GM12891 (cell line): Measurements from ENCODE around the gene RAB38.

Experiments used
- DNase-seq: peaks from one replicate; pipeline ENCODE4 v3.0.0; 2011; ENCODE audit warnings: low spot score; ENCODE audit not compliant: insufficient read length
- FAIRE-seq: peaks from 2 replicates; lab custom pipeline; 2011; peaks lifted over from hg19 to GRCh38; lab: Jason Lieb, UNC
- PAX5 ChIP-seq: IDR thresholded peaks from 2 replicates; pipeline ENCODE4 v1.6.1; 2011; ENCODE audit warnings: low read length, moderate library complexity, mild to moderate bottlenecking; ENCODE audit not compliant: insufficient read depth, severe bottlenecking
- POLR2A ChIP-seq: IDR thresholded peaks from 2 replicates; pipeline ENCODE4 v1.6.1; 2011; ENCODE audit warnings: low read depth, low read length, control low read depth
- POLR2AphosphoS5 ChIP-seq: IDR thresholded peaks from 2 replicates; pipeline ENCODE4 v1.6.1; 2011; ENCODE audit warnings: low read depth, low read length, control low read depth
- POU2F2 ChIP-seq: IDR thresholded peaks from 2 replicates; pipeline ENCODE4 v1.6.1; 2011; ENCODE audit warnings: low read depth, mild to moderate bottlenecking, control low read depth, low read length, moderate library complexity
- SPI1 ChIP-seq: IDR thresholded peaks from 2 replicates; pipeline ENCODE4 v1.6.1; 2011; ENCODE audit warnings: low read depth, low read length, control low read depth
- TAF1 ChIP-seq: IDR thresholded peaks from 2 replicates; pipeline ENCODE4 v1.6.1; 2011; ENCODE audit warnings: low read depth, low read length, control low read depth

The RAB38 gene

DNA sequence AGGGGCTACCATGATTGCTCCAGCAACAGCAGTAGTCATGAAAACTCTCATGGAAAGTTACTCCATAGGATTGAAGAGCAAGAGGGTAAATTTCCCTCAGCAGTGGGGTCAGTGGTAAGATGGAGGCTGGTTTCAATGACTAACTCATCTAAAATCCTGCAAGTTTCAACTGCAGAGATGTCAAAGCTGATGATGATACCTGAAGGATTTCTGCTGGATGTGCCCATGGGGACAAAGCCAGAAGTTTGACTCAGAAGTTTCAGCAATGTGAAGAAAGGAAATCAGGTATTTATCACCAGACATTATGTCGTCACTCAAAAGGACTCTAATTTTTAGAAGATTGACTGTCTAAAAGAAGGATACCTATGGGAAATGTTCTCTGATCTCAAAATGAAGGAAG, 29.1 kb downstream of the RAB38 start:
- no peak for TF ChIP-seq PAX5
- no peak for TF ChIP-seq POLR2AphosphoS5
- TF ChIP-seq POU2F2 = no peak
- TF ChIP-seq SPI1 = no peak
- TF ChIP-seq POLR2A = no peak
- no peak for DNase-seq
- no peak for FAIRE-seq

DNA sequence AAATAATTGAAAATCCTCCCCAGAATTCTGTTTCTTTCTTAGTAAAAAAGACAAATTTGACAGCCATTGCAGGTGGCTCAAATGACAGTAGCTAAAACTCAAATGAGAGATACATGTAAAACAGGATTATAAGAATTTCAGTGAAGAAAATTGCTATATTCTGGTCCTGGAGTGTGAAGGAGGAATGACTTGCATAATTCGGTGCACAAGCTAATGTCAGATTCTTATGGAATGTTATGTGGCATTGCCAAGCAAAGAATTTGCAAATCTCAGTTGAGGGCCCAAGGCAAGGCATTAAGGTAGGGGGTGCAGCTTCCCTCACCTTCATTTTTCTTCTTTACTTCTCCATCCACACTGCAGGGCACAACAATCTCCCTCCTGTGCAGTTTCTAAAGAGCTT, 35.4 kb downstream of the RAB38 start:
- FAIRE-seq (no peak), DNase-seq (no peak)
- no peak for TF ChIP-seq POLR2A
- no peak for TF ChIP-seq POU2F2
- TF ChIP-seq SPI1 = no peak
- TF ChIP-seq POLR2AphosphoS5 = no peak
- TF ChIP-seq PAX5 = no peak
- no peak for TF ChIP-seq TAF1

DNA sequence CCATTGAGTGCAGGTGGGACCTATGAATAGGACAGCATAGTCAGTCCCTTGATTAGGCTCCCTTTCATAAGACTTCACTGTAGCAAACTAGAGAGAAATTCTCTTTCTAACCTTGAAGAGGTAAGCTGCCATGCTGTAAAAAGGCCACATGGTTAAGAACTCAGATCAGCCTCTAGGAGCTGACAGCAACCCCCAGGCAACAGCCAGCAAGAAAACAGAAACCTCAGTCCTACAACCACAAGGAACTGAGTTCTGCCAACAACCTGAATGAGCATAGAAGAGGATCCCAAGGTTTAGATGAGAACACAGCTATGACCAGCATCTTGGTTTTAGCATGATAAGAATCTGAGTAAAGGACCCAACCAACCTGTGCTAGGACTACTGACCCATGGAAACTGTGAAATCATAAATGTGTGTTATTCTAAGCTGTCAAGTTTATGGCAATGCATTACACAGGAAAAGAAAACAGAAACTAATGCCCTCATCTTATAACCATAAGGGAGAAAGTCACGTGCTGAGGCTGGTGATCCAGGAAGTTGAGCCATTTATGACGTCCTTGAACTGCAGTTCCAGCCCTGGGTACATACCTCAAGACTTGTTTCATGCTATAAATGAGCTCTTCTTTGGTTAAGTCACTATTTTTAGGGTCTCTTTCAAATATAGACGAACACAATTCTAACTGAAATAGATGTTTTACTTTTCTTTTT, 43.3 kb downstream of the RAB38 start:
- DNase-seq (no peak), FAIRE-seq (peak; percentile 31)
- TF ChIP-seq POLR2AphosphoS5 = no peak
- TF ChIP-seq TAF1 = no peak
- no peak for TF ChIP-seq PAX5
- TF ChIP-seq POU2F2 = no peak
- TF ChIP-seq SPI1 = no peak
- no peak for TF ChIP-seq POLR2A

DNA sequence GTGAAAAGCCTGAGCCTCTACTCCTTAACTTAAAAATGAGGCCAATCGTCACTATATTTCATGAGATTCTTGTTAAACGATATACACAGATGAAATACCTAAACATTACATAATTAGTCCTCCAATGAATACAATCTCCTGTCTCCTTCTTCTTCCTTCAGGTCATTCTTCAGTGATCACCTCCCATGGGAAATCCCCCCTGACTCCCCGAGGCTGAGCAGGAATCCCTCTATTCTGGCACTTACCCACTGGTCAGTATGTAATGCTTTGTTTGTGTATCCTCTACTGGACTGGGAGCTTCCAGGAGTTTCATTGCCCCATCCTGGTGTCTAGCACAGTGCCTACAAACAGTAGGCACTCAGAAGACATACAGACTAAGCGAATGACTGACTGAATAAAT, 52.3 kb downstream of the RAB38 start:
- no peak for DNase-seq
- no peak for FAIRE-seq
- TF ChIP-seq POLR2A (no peak), SPI1 (no peak), POLR2AphosphoS5 (no peak), PAX5 (no peak), TAF1 (no peak), POU2F2 (no peak)

DNA sequence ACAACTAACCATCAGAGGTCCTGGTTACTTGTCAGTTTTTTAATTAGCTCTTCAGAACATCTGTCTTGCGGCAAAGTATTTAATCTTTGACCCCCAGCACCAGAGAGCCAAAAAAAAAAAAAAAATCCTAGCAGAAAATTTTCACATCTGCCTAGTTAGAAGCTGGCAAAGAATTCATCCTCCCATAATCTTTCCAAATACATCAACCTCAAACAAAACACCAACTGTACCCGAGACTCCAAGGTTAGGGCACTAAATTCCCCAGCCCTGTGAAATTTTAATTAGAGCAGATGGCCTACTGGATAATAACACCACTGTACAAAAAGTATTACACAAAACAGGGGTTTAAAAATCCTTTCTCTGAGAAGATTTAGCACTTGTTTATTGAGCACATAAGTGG, 55.7 kb downstream of the RAB38 start:
- no peak for FAIRE-seq
- TF ChIP-seq POU2F2 (no peak), SPI1 (no peak), TAF1 (no peak)
- DNase-seq = no peak

DNA sequence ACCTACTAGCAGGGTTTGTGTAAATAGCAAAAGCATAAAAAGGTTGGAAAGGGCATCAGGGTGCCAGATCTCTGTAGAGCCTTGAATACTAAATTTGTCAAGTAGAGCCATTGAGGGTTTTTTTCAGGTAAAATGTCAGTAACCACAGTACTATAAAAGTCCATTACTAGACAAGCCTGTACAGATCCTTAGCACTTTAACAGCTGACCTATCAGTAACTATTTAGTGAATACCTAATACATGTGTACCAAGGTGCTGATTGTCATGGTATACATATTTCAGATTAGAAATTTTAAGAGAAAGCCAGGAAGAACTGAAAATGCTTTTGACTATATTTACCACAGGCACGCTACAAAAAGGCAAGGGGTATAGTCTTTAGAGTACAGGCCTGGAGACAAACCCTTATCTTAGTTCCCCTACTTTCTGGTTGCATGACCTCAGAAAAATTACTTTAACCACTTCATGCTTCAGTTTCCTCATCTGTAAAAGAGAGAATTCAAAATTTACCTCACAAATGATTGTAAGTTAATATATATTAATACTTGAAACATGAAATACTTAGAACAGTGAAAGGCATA, 57.9 kb downstream of the RAB38 start:
- FAIRE-seq (no peak), DNase-seq (no peak)
- TF ChIP-seq TAF1 = no peak
- TF ChIP-seq POLR2A = no peak
- no peak for TF ChIP-seq PAX5
- TF ChIP-seq POU2F2 = no peak
- no peak for TF ChIP-seq POLR2AphosphoS5
- peak; percentile 21; the same call in 1 of the 2 replicates for TF ChIP-seq SPI1

DNA sequence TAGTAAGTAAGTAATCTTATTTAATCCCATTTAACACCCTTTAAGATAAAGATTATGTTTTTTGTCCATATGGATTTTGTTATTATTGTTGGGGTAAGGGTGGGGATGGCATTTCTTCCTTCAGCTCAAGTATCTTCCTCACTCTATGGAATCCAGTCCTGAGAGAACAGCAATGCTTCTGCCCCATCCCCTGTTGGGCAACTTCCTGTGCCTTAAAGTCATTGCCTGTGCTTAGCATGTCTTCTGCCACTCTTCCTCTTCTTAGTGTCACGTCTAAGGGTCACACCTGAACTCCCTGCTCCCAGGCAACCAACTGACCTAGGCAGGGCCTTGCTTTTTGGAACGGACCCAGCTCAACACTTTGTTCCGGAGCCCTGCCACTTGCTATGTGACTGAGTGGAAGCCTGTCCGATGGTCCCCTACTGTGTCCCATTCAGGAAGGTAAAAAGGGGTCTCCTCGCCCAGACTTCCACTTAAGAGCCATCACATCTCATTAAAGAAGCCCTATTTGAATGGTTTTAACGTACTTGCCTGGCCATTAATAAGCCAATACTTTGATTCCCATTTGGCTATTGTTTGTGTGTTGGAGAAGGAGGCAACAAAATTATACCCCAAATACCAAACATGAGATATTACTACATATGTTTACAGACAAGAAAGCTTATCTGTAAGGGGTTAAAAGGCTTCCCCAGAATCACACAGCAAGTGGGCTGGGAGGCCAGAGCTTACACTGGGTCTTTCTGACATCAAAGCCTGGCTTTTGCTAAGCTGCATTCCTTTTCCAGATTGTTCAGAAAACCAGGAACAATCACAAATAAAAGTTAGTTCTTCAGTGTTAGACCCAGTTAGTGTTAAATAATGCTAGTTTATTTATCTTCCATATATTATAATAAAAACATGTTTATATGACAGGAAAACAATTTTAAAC, 59.2 kb downstream of the RAB38 start:
- TF ChIP-seq POU2F2 (no peak), SPI1 (no peak), PAX5 (no peak), POLR2AphosphoS5 (no peak), TAF1 (no peak), POLR2A (no peak)
- FAIRE-seq (peak; percentile 66), DNase-seq (no peak)

DNA sequence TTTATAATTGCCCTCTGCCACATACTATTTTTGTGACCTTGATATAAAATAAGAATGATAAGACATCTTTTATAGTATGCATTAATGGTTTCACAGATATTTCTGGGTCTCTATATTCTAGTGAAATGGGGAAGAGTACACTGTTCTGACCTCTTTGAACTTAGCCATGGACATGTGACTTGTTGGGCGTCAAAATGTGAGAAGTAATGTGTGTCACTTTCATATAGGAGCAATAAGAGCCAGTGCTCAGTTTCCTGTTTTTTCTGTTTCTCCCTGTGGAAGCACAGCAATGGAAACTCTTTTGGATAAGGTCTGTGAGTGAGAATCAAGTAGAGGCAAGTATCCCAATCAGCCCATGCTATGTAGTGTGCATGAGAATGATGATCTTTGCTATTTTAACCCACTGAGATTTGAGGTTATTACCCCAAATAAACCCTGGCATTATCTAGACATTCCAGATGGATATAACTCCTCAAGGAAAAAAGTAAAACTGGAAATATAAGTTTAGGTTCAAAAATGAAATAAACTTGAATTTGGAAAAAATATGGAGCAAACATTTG, 60.7 kb downstream of the RAB38 start:
- no peak for DNase-seq
- FAIRE-seq = no peak
- TF ChIP-seq PAX5 (no peak), POLR2A (no peak), POLR2AphosphoS5 (no peak), TAF1 (no peak), POU2F2 (no peak), SPI1 (no peak)

DNA sequence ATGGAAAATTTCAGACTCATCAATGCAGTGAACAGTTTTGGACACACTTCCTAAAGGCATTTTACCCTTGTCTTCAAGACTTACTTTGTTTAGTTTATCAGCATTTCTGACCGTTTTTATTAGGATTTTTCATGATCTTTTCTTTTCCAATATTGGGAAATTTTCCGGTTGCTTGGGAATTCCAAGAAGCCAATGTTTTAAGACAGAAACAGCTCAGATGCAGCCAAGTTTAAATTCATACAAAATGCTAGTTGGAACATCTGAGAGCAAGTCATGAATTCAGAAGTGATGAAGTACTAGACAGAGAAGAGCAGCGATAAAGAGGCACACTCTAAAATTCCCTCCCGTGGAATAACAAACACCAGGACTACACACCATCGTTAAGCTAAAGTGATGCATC, 68.6 kb downstream of the RAB38 start:
- TF ChIP-seq TAF1 = no peak
- TF ChIP-seq POLR2AphosphoS5 = no peak
- TF ChIP-seq POLR2A = no peak
- TF ChIP-seq POU2F2 = no peak
- no peak for TF ChIP-seq PAX5
- no peak for TF ChIP-seq SPI1
- no peak for DNase-seq
- FAIRE-seq = no peak
